GM21367 (cell line): ENCODE data around the gene ARHGEF19.

Source experiments
- ATAC-seq: cut with Tn5 transposase; IDR thresholded peaks from one replicate; pipeline ENCODE4 v1.9.1; 2021; ENCODE audit not compliant: unreplicated experiment

Gene ARHGEF19

GRCh38 chr1:16152481-16153087, 59.9 kb downstream of the ARHGEF19 start:
- ATAC-seq = no peak

- no peak for ATAC-seq
These were observed 60.5 kb downstream of the ARHGEF19 start for GRCh38 chr1:16151995-16152384.

- ATAC-seq = no peak
These were observed 61.1 kb downstream of the ARHGEF19 start for GRCh38 chr1:16151196-16151994.

GRCh38 chr1:16150508-16150907, 61.9 kb downstream of the ARHGEF19 start:
- ATAC-seq = no peak

GRCh38 chr1:16149702-16150488, 62.6 kb downstream of the ARHGEF19 start:
- ATAC-seq = no peak

- ATAC-seq = no peak
These were observed 63.3 kb downstream of the ARHGEF19 start for GRCh38 chr1:16149146-16149545.

- no peak for ATAC-seq
These were observed 63.9 kb downstream of the ARHGEF19 start for GRCh38 chr1:16148329-16149092.
